ENCODE measurements around the gene PTPN21.
"Not testable (repeated sequence)": the region's sequence is repeated elsewhere in the genome, so short reads cannot be mapped to it uniquely, and the experiment has no call there.

PTPN21 gene

DNA sequence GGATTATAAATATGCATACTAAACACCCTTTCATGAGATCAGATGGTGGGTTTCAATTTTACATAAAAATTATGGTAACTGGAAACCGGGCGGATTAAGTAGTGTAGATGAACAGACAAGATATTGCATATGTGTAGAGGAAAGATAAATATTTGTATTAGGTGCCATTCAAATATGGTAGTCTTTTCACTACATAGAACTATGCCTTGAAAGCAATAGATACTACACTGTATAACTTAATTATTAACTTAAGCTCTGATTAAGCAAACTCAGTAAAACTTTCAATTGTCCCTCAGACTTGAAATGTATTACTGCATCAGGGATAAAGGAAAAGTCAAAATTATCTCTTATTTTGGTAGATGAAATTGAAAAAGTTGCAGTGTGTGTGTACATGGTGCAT lies 1.9 kb downstream of the PTPN21 start:
- DNase-seq (ENCODE audit: low read depth in 1 of 2, low spot score in 1 of 2): no peak

DNA sequence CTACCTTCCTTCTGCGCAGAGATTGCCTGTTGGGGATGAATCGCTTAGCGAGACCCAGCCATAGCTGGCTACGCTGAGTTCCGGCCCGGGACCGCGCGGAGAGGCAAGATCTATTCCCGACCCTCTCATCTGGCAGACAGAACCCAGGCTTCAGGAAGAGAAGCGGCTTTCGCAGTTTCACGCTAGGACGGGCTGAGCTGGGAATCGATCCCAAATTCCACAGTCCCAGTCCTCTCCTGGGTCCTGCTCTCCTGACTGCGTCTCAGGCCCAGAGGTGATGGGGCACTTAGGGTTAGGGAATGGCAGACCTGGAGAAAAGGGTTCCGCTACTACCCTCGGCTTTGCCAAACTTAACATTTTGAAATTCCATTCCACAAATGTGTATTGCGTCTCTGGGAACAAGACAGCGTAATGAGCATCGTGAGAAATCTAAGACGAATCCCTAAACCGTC lies 2.8 kb downstream of the PTPN21 start:
- no peak for DNase-seq (ENCODE audit: low read depth in 1 of 2, low spot score in 1 of 2)

DNA sequence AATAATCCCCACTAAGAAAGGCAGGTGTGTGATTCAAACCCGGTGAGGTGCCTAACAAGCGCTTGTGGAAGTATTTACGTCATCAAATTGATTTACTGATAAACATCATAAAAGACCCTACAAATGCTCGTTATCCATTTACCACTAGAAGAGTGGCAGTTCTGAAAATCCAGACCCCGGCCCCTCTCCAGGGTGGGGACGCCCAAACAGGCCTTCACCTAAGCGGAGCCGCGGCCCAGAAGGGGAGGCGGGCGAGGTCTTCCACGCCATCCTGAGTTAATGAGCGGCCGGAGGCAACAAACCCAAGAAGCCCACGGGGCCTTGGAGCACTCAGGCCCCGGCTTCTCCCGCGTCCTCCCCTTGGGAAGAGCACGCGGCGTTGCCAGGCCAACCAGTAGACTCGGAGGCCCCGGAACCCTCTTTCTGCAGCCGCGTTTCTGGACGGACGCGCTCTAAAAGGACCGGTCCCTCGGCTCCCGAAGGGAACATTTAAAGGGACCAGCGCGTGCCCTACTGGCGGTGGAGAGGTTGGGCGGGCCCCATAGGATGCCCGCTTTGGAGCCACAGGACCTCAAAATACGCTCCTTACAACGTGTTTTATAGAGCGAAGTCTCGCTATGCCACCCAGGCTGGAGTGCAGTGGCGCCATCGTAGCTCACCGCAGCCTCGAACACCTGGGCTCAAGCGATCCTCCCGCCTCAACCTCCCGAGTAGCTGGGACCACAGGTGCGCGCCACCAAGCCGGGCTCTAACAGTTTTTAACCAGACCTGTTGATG lies 3.5 kb downstream of the PTPN21 start:
- DNase-seq (ENCODE audit: low read depth in 1 of 2, low spot score in 1 of 2): peak in 1 of 2 donors; percentile 19

DNA sequence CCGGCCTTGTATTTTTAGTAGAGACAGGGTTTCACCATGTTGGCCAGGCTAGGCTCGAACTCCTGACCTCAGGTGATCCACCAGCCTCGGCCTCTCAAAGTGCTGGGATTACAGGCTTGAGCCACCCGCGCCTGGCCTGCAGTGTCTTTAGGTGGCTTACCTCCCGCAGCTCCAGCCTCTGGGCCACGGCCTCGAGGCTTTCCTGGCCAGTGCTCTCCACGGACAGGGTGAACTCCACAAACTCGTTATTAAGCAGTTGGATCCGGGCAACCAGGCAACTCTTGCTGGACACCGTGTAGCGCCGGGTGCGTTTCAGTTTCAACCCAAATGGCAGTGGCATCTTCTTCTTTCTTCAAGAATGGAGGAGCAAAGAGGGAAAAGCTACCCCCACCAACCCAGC lies 4.7 kb downstream of the PTPN21 start:
- DNase-seq (ENCODE audit: low read depth in 1 of 2, low spot score in 1 of 2): no peak

DNA sequence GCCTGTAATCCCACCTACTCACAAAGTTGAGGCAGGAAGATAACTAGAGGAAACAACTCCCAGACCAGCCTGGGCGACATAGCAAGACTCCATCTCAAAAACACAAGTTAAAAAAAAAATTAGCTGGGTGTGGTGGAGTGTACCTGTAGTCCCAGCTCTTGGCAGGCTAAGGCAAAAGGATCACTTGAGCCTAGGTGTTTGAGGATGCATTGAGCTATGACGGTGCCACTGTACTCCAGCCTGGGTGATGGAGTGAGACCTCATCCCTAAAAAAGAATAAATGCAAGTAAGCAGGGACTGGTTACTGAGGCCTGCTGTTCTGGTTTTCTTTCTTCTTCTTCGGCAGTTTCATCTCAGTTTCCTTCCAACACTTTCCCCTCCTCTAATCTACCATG lies 7.4 kb downstream of the PTPN21 start:
- DNase-seq (ENCODE audit: low read depth in 1 of 2, low spot score in 1 of 2): no peak

GRCh38 chr14:88546621-88547385 lies 8.0 kb downstream of the PTPN21 start:
- no peak for DNase-seq (ENCODE audit: low read depth in 1 of 2, low spot score in 1 of 2)

DNA sequence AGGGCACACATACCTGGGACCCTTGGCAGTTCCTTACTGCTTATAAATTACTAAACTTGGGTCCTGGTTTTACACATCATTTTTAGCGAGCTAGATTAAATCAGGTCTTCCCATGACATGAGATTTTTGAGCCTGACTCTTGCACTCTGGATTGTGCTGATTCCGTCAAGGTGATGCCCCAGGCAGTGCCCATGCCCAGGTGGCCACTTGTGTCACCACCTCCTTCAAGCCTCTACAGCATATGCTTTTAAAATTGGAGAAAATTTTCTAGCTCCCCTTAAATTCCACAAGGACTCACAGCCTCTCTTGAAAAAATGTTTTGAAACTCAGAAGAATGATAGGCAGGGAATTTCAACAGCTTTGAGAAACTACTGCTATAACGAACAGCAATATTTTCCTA lies 9.6 kb downstream of the PTPN21 start:
- DNase-seq (ENCODE audit: low read depth in 1 of 2, low spot score in 1 of 2): no peak

DNA sequence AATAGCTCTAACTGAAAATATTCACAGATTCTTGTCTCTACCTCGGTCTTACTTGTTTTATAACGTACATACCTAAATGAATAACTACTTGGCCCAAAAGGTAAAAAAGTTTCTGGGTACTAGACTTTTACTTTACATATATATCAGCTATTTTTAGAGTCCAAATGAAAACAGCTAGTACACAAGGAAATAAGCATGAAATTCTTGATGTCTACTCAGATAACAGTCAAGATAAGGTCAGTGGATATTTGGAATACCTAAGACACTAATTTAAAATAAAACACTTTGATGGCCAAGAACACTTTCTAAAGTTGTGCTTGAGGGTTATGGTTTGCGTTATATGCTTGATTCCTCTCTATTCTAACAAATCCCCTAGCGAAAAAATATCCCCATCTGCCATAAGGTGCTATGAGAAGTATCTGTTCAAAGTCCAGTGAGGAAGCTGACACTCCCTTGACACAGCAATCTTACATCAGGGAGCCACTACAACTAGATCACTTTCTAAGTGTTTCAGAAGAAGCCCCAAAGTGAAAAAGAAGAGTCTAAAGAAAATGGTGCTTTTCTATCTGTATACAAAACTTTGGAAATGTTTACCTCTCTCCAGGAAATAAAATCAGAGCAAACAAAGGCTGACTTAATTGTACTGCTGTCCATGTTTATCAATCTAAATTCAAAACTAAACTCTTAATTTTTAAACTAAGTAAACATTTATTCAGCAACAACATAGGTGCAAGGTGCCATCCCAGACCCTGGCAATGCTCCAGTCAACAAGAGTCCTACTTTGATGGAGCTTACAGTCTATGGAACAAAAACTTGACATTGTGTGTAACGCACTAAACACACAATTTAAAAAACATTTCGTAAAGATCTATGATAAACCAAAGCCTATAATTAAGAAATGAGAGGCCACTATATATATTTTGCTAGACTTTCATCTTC lies 11.7 kb downstream of the PTPN21 start:
- DNase-seq (ENCODE audit: low read depth in 1 of 2, low spot score in 1 of 2): no peak

GRCh38 chr14:88541324-88541723 lies 13.5 kb downstream of the PTPN21 start:
- no peak for DNase-seq (ENCODE audit: low read depth in 1 of 2, low spot score in 1 of 2)

DNA sequence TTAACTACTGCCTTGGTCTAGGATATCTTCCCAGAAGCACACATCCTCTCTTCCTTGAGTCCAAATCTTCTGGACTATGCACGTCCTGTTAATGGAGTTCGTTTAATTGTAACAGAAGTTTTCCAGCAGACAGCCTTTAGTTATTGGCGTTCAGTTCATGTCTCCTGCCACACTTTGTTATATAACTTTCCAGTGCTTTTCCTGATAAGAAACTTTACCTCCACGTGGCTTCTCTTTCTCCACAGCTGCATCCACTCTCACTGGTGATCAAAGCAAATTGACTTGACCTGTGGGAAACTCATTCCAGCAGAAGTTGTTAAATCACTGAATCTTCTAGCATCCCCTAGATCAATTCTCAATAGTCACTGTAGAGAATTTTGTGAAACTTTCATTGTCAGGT lies 19.0 kb downstream of the PTPN21 start:
- no peak for DNase-seq (ENCODE audit: low read depth in 1 of 2, low spot score in 1 of 2)

GRCh38 chr14:88535149-88535548 lies 19.7 kb downstream of the PTPN21 start:
- DNase-seq (ENCODE audit: low read depth in 1 of 2, low spot score in 1 of 2): no peak

- DNase-seq (ENCODE audit: low read depth in 1 of 2, low spot score in 1 of 2): no peak
Measured at GRCh38 chr14:88533064-88533602, 21.7 kb downstream of the PTPN21 start.

- not testable (repeated sequence) for DNase-seq (ENCODE audit: low read depth in 1 of 2, low spot score in 1 of 2)
Measured at GRCh38 chr14:88529889-88530288, 24.9 kb downstream of the PTPN21 start.

DNA sequence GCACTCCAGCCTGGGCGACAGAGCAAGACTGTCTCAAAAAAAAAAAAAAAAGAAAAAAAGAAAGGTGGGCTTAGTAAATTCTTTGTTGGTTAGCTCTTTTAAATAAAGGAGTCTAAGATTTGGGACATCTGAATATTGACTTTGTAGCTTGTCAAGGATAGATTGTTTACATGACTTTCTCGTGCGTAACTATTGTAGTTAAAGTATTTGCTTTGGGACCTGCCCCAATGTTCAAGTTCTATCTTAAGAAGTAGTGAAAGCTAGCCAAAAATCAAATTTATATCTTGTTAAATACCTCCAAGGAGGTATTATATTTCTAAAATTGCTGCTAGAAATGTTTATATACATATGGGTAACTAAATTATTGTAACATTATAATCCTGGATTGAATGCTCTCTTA lies 32.4 kb downstream of the PTPN21 start:
- no peak for DNase-seq (ENCODE audit: low read depth in 1 of 2, low spot score in 1 of 2)

- no peak for DNase-seq (ENCODE audit: low read depth in 1 of 2, low spot score in 1 of 2)
Measured at GRCh38 chr14:88521818-88522217, 33.0 kb downstream of the PTPN21 start.

GRCh38 chr14:88519907-88520306 lies 34.9 kb downstream of the PTPN21 start:
- no peak for DNase-seq (ENCODE audit: low read depth in 1 of 2, low spot score in 1 of 2)

- no peak for DNase-seq (ENCODE audit: low read depth in 1 of 2, low spot score in 1 of 2)
Measured at GRCh38 chr14:88518592-88519512, 36.0 kb downstream of the PTPN21 start.

DNA sequence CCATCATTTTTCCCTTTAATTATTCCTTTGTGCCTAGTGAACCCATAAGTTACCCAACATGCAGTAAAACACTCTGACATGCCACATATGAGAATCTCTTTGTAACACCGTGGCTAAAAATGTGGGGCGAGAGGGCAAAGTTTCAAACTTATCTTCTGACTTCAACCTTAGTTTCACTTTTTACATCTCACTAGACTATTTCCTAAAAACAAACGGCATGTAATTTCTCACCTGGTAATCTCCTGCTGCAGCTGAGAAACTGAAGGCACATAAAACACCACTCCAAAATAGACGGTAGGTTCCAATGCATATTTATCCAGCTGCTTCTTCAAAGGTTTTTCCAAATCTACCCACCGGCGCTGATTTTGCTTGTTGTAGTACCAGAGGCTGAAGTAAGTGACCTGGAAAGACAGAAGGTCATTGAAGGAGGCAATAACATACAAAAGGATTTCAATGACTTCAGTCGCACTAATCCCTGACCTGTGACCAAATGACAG lies 37.9 kb downstream of the PTPN21 start:
- no peak for DNase-seq (ENCODE audit: low read depth in 1 of 2, low spot score in 1 of 2)

DNA sequence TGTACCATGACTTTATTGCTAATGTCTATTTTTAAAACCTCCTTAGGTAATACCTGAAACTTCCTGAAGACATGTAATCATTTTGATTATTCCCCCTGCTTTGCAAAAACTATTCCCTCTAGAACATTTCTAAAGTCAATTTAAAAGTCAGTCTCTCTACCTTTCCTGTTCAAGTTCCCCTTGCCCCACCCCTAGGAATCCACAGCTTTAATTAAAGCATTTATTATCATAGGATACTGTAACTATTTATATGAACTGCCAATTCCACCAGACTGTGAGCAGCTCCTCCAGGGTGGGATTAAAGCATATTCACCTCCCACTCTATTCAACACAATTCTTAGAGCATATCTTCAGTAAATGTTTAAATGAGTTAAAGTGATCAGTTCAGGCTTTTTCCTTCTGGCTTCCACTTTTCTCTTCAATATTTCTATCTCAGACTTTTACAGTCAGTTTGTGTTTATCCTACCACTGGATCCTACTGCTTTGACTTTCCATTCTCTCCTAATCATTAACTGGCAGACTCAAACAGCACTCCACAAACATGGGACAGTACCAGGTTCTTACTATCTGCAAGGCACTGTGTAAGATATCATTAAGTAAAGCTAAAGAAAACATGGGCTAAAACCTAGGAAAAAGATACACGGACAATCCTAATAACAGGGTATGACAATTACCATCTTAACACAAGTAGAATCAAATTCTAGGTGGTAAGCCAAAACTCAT lies 39.1 kb downstream of the PTPN21 start:
- no peak for DNase-seq (ENCODE audit: low read depth in 1 of 2, low spot score in 1 of 2)
